T-helper 2 cell (primary cell): ENCODE measurements around the gene BUD23.

Experiments used
- DNase-seq, 5 experiments: peaks; one replicate each; pipeline versions ENCODE4 v3.0.0 to v3.0.0-alpha.2; 2012 to 2022

The BUD23 gene

DNA sequence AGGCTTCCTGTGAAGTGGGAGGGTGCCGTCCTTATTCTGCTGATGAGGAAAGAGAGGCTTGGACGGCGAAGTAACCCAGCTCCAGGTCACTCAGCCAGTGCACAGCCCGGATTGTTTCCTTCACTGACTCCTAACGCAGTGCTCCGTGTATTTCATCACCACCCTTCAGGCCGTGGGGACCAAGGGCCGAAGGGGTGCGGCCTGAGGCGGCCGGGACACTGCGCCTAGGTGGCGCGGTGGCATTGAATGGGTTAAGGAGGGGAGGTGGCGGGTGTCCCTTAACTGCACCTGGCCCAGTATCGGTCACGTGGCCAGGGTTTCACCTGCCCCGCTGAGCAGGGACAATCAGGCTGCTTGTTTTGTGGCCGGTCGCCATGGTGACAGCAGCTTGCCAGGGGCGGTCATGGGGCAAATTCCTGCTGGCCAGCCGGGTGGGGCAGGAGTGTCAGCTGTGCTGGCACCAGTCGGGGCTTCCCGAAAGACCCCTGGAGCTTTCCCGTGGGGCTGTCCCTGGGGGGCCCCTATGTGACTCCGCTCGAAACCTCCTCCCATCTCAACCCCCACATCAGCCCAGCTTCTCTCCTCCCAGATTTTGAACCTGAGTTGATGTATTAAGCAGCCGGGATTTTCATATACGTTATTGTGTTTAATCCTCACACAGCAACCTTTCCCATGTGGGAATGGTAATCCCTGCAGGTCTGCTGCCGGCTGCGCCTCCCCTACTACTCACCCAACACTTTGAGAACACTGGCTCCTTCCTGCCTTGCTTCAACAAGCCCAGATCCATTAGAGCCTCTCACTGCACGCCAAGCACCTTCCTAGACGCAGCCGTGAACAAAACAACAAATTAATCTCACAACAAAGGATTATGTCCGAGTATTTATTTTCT is 59.6 kb downstream of the BUD23 start:
- DNase-seq = no peak

DNA sequence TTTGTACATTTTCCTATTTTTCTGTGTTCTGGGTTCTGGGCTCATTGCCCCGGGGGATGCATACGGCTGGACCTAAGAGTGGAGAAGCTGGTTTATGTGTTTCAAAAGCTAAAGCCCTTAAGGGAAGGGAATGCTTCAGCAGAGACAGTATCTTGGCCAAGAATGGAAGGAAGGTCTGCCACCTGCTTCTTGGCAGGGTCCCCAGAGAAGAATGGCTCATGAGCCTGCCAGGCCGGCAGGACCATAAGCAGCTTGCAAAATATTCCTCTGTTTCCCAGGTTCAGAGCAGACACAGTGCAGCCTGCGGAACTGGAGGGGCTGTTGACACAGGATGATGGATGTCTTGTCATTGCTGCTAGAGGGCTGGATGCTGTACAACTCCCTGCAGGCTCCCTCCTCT is 63.0 kb downstream of the BUD23 start:
- no peak for DNase-seq
